Fibroblast of peridontal ligament (primary cell): ENCODE measurements around the gene MMP24.
A peak's percentile ranks its signal among the peaks of the same experiment; 100 is the strongest.

Source experiments
- DNase-seq: peaks from one replicate; pipeline ENCODE4 v3.0.0-alpha.2; 2010; ENCODE audit errors: extremely low read depth

The MMP24 gene

DNA sequence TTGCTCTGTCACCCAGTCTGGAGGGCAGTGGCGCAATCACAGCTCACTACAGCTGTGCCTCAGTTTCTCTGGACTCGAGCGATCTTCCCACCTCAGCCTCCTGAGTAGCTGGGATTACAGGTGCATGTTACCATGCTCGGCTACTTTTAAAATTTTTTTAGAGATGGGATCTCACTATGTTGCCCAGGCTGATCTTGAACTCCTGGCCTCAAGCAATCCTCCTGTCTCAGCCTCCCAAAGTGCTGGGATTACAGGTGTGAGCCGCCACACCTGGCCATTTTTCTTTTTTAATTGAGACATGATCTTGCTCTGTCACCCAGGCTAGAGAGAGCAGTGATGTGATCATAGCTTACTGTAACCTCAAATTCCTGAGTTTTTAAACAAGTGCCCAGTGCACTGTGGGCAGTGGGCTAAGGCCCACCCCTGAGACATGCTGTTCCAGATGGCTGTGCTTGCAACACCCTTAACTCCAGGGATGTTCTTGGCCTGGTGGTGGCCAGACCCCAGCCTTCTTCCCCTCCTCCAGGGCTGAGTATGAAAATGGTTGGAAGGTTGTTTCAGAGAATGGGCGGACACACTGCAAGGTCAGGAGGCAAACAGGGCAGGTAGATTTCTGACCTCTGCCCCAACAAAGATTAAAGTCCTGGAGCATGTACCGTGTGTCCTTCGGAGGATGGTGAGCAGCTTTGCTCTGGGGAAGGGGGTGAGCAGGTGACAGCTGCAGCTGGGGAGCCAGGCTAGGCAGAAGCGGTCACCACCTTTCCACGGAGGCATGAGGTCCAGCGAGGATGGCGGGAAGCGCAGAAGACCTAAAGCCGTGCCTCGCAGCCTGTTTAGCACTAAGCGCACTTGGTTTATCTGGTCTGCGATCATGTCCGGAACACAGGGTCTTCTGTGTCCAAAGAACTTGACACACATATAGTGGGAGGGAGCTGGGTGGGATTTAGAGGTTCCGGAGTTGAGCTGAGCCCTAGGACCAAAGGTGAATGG lies 67.1 kb downstream of the MMP24 start:
- no peak for DNase-seq

DNA sequence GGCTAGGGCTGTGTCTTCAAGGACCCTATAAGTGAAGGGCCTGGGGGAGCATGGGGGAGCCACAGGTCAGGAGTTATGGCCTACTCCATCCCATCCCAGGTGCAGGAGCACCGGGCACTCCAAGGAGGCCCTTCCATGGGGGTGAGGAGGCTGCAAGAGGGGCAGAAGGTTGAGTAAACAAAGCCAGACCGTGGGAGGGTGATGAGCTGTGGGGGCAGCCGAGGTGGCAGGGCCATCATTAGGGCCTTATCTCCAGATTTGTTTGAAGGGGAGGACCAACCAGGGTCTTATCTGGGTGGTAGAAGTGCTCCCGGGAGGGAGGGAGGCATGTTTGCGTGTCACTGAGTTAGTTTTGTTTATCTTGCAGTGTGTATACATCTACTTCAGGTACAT lies 67.8 kb downstream of the MMP24 start:
- DNase-seq: no peak

DNA sequence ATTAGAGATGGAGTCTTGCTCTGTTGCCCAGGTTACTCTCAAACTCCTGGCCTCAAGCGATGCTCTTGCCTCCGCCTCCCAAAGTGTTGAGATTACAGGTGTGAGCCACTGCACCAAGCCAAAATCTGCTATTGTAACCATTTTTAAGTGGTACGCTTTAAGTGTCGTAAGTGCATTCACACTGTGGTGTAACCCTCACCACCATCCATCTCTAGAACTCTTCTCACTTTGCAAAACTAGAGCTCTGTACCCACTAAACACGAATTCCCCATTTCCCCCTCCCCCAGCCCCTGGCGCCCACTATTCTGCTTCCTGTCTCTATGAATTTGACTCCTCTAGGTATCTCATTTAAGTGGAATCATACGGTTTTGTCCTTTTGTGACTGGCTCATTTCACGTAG lies 68.6 kb downstream of the MMP24 start:
- DNase-seq: no peak

DNA sequence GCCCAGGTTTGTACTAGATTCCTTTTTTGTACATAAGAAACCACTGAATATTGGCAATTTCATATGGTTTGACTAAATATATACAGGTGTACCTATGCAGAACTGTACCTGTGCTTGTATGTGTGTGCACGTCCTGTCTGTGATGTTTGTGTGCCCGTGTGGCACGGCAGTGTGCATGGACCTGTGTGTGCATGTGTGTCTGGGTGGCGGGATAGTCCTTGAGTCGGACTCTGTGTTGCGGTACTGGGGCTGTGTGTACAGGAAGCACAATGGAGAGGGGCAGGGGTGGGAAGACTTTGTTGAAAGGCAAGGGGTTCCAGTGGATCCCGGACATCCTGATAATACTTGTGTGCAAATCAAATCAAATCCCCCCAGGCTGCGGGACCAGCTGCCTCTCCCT lies 69.2 kb downstream of the MMP24 start:
- no peak for DNase-seq

DNA sequence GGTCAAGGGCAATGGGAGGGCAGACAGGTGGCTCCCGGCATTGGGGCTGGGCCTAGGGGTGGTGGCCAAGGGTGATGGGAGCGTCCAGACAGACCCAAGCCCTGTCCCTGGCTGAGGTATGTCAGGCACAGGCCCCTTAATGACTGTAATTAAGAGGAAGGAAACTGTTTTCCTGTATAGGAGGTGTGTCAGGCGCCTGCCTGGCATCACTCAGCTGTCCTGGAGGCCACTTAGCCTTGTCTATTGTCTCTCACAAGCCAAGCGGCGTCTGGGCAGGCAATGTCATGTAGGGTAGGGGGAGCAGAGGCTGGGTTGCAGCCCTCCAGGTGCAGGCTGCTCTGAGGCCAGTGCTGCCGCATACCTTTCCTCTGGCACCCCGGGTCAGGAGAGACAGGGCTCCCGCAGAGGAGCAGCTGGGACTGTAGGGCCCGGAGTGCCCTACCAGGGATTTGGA lies 69.6 kb downstream of the MMP24 start:
- DNase-seq: no peak

DNA sequence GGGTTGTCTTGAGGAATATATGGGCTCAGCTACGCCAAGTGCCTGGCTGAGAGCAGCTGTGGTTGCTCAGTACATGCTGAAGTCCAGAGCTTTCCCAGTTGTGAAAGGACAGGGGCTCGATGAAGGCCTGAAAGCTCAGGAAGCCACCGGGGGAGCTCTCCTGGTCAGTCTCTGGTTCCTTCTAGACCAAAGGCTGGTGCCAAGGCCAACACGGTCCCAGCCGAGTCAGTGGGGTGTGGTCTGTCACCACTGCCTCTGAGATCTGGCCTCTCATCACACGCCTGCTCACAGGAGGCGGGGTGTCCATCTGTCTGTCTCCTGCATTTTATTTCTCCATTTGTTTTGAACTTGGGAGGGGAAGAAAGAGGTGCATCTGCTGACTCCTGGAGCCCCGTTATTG lies 70.7 kb downstream of the MMP24 start:
- DNase-seq: no peak

DNA sequence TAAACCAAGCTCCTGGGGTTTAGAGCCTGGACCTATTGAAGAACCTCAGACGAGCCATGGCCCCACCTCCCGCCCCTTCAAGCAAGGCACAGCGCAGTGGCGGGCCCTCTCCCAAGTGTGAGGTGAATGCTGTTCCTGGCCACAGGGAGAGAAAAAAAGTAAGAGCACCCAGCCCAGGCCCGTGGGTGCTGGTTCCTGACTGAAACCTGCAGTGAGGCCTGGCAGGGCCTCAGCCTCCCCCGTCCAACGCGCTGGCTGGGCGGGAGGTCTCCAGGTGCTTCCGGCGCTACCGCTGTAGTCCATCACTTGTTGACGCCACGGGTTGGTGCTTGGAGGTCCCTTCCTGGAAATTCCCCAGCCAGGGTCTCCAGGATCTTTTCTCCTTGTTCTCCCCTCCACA lies 71.2 kb downstream of the MMP24 start:
- DNase-seq: no peak

DNA sequence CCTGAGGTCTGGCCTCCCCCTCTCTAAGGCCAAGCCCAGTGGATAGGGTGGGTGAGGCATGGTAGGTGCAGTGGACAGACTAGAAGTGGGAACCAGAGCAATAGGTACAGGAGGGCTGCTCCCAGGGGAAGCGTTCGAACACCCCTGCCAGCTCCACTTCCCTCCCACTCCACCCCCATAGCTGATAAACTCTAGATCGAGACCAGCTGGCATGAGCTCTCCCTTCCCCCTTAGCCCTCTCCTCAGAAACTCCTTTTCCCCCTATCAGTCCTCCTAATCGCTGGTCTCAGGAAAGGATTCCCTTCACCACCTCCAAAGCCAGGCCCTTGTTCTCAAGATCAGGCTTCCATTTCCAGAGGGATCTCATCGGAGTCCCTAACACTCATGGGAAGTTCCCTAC lies 71.8 kb downstream of the MMP24 start:
- DNase-seq: no peak

DNA sequence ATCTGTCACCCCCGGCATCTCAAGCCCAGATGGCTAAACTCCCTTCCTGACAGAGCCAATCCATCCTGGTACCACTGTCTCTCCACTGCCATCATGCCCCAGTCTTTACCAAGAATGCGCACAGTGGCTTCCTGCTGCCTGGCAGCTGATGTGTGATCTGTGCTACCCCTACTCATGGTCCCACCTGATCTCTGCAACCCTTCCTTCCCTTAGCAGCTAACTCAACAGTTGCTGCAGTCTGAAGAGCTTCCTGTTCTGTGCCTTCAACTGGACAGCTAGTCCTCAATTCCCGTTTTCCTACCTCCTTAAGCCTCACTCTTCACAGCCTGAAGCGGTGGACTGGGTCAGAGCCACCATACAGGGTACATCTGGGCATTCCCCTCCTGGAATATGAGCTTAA lies 73.3 kb downstream of the MMP24 start:
- no peak for DNase-seq

DNA sequence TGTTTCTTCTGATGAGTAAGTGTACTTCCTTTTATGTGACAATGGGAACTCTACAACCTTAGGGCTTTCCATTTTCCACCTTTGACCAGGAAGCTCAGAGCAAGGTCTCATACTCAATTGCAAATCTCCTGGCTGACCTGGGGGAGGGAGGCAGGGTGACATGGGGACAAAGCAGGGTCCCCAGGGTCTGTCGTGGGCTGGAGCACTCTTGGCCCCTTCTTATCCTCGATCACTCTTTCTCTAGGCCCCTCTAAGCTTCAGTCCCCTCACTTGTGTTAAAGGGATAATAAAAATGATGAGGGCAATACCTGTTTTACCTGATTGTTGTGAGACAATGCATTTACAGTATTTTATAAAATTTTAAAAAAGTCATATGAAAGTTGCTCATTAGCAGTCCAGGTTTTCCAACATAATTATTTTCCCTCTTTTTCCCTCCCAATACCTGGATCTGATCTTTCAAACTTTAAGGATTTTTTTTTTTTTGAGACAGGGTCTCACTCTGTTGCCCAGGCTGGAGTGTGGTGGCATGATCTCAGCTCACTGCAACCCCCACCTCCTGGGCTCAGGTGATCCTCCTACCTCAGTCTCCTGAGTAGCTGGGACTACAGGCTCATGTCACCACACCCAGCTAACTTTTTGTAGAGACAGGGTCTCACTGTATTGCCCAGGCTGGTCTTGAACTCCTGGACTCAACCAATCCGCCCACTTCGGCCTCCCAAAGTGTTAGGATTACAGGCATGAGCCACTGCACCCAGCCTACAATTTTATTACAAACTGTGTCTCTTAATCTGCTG lies 74.2 kb downstream of the MMP24 start:
- no peak for DNase-seq

DNA sequence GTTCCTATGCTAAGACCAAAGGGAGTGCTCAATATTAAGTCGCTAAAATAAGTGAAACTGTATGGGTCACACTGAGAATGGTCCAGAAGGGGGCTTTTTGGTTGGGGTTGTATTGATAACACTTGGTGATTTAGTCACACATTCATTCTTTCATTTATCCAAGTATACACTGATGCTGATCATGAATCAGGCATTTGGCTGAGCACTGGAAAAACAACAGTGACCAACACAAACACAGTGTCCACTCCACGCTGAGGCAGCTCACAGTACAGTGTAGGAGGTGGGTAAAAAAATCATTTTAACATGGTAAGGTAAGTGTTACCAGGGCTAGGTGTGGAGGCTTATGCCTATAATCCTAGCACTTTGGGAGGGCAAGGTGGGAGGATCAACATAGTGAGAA lies 74.9 kb downstream of the MMP24 start:
- DNase-seq: no peak

DNA sequence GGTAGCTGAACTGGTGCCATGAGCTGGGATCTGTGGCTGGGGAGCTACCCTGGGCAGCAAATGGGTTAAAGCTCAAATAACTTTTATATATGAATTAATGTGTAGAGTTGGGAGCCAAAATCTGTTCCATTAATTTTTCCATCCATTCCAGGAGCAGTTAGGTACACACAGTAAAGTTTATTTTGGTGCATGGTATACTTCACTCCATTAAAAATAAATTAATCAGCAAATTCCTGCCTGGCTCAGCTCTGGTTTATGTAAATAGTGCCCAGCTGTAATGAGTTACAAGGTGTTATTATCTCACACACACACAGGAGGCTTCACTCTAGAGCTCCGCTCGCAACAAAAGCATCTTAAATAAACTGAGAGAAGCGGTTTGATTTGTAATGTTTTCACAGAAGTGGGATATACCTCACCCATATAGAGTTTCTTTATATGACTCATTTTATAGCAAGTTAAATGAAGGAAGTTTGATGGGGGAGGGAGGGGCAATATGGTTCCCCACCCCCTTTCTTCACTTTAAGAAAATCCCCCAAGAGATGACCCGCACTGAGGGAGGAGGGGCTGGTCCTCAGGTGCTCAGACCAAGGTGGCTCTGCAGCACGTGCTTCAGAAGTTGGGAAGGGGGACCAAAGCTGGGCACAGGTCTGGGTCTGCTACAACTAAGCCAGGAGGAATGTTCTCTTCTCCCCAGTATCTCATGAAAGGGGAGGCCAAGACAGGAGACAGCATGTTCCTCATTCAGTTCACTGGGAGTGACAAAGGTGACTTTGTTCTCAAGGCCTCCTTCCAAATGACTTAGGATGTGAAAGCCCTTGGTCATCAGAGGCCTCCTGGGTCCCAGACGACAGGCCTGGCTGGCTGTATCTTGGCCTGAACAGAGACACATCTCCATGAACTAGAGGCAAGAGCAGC lies 76.2 kb downstream of the MMP24 start:
- peak; percentile 63 for DNase-seq

DNA sequence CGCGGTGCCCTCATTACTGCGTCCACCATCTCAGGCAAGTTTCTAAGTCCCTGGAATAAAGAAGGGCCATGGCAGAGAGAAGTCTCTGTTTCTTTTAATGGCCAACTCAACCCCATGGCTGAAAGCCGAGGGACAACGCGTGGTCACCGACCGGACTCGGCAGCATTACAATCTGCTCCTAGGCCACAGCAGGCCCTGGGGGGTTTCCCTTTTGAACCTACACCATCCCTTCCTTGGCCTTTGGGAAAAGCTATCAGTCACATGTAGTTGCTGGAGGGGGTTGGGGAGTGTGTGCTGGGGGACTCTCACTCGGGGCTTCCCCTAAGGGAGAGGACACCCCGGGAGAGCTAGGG lies 76.9 kb downstream of the MMP24 start:
- no peak for DNase-seq

DNA sequence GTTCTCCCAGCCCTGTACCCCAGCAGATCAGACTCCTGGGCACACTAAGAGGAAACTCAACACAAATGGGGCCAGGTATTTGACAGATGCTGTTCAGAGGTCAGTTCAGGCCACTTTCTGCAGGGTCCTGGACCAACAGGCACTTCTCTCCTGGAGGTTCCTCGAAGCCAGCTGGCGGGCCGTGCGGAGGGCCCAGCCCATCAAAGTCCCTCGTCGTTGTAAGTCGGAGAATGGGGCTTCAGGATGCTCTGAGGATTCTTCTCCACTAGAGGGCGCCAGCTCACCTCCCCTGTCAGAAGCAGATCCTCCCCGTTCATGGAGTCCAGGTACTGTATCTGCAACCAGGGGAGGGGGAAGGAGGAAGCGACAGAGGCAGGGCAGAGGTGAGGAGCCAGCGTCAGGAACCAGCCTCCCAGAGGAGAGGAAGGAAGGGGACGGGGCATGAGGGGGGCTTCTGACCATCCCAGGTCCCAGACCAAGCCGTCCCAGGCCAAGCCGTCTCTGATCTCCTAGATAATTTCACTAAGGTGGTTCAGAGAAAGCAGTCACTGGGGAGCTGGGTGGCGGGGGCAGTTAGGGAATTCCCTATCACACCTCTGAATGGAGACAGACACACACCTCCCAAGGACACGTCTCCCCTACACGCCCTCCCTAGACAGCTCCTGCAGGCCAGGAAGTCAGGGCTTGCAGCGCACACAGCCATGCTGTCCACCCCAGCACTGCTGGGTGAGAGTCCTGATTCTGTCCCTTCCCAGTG lies 77.4 kb downstream of the MMP24 start:
- DNase-seq: peak; percentile 91

DNA sequence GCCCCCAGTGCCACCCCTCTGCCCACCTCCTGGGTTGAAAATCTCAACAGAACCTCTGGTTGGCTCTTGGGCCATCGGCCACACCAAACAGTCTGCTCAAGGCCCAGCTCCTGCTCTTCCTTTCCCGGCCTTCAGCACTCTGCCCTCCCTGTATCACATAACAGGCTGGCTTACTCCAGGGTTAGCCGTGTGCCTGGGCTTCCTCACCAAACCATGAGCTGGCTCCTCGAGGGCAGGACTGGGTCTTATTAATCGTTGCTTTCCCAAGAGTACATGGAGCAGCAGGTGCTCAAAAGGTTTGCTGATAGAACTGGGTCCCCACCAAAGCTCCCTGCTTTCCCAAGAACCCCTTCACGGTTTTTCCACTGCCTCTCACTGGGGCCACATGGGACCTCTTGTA lies 78.5 kb downstream of the MMP24 start:
- DNase-seq: no peak

DNA sequence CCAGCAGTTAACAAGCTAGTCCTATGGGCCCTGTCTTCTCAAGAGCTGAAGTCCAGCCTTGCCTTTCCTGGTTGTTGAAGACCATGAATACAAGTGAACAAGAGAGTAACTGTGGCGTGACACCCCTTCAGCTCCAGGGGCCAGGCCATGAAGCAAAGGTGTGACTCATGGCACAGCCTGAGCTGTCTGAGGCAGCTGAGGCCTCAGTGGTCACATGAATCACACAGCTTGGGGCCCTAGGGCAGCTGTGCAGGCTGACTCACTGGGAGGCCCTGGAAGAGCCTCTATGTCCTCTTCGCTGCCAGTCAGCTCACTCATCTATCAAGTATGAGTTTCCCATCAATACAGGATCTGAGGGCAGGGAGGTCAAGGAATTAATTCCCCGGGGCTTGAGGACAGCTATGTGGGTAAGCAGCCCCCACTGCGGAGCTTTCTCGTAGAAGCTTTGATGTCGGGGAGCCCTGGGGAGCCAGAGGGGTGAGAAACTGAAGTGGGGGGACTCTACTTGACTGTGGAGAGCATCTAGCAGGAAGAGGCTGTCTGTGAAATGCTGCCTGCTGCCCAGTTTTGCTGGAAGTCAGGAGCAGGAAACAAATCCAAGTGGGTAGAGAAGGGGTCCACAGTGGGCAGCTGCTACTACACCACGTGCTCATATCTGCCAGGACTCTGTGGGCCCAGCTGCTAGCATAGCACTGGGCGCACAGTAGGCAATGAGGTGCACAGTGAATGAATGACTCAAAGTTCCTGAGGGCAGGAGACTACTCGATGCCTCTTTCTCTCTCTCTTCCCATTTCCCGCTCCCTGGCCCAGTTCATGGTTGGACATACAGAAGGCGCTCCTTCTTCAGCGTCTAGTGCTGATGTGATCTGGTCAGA lies 79.4 kb downstream of the MMP24 start:
- peak; percentile 99 for DNase-seq

DNA sequence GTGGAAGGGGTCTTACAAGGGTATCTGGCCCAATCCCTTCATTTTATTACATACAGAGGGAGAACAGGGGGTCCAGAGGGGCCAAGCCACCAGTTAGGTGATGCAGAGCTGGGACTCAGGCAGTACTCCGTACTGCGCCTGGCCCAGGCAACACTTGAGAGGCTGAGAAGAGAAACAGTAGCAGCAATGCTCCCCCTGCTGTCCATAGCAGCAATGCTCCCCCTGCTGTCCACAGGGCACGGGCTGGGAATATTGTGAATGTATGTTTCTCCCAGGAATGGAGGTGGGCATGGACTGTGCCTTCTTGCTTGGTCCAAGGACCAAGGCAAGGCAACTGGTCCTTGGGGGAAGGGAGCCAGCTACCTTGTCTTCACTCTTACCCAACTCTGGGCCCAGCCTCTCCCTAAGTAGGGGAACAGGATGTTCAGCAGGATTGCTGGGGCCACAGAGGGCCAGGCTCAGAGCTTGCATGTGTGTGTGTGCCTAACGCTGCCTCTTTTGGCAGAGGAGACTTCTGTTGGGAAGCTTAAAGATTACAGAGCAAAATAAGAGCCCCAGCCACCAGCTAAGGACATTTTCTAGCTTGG lies 80.5 kb downstream of the MMP24 start:
- peak; percentile 76 for DNase-seq

DNA sequence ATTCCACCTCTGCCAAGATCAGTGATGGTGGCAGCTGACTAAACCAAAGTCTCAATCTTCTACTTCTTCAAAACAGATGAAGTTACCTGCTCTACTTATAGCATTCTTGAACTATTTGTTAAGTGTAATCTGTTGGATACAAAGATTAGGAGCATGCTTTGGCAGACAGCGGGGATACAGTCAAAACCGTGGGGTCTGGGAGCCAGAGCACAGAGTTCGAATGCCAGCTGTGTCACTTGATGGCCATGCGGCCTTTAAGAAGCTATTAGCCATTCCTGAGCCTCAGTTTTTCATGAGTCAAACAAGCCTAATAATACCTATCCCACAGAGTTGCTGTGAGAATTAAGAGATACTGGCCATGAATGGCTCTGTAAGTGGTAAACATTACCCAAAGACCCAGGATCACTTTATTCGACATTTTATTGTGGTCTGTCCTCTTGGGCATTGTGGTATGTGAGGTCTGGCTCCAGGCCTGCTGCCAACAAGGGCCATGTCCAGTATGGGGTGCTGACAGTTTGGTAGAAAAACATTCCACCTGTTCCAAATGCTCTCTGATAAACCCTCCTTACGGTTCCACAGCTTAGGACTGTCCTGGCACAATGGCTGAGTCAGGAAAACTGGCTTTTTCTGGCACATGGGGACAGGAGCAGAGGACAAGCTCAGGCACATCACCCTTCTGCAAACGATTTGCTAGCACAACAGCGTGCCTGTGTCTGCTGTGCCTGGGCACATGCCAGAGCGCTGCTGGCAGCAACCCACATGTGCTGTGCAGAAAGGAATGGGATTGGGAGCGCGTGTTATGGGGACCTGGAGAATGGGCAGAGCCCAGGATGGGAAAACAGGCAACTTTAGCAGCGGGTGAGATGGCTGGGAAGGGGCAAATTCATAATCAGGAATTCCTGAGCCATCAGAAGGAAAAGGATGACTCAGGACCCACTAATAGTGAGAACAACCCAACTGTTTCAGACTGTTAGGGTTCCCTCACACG lies 81.5 kb downstream of the MMP24 start:
- DNase-seq: peak; percentile 88

DNA sequence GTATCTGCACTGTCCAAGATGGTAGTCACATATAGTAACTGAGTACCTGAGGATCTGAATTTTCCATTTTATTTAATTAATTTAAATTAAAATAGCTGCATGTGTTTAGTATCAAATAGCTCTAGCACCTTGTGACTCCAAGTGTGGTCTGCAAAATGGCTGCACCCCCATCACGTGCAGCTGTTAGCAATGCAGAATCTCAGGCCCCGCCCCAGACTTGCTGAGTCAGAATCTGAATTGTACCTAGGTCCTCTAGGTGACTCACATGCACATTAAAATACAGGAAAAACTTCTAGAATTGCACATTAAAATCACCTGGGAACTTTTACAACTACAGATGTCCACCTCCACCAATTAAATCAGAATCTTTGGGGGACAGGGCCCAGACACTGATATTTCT lies 84.9 kb downstream of the MMP24 start:
- no peak for DNase-seq
